GM19351 (cell line): ENCODE results near the gene NPC2.

Source experiments
- ATAC-seq: cut with Tn5 transposase; IDR thresholded peaks from one replicate; pipeline ENCODE4 v1.9.1; 2021; ENCODE audit warnings: mild to moderate bottlenecking, moderate library complexity; ENCODE audit not compliant: unreplicated experiment

Gene NPC2

DNA sequence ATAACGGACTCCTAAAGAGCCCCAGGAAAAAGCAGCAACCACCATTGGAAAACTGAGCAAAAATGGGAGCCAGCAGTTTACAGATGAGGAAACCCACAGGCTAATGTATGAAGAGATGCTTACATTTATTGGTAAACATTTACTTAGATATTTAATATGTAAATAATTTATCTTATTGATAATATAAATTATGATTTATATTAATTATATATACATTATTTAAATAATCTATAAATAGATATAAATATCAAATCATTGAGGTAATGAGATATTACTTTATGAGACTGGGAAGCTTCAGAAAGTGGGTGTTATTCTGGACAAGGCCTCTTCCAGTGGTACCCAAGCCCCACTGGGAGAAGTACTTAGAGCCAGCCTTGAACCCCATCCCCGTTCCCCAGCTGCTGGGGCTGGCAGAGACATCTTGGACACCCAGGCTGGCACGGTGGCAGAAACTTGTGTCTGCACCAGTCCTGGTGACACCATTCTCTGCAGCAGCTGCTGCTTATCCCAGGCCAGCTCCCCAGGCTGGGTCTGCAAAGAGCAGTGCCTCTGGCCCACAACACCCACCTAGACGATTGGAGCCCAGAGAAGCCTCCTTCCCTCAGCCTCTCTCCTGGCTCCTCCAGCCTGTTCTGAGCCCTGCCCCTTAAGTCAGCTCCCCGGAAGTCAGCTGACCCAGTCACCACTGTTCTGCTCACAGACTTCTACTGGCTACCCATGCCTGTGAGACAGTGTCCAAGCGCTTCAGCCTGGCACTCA, 26.4 kb upstream of the NPC2 start:
- no peak for ATAC-seq

DNA sequence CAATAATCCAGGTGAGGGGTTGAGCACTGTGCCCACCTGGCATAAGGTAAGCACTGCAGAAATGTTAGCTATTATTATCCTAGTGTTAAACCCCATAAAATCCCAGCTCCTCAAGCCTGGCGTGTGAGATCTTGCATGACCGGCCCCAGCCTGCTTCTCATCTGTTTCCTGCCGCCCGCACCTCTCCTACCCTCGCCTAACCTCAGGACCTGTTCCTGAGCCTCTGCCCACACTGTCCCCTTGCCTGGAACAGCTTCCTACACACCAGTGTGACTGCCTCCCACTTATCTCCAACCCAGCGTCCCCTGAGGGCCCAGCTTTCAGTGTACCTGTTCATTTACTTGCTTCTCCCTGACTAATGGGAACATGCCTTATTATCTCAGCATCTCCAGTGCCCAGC, 25.1 kb upstream of the NPC2 start:
- no peak for ATAC-seq

DNA sequence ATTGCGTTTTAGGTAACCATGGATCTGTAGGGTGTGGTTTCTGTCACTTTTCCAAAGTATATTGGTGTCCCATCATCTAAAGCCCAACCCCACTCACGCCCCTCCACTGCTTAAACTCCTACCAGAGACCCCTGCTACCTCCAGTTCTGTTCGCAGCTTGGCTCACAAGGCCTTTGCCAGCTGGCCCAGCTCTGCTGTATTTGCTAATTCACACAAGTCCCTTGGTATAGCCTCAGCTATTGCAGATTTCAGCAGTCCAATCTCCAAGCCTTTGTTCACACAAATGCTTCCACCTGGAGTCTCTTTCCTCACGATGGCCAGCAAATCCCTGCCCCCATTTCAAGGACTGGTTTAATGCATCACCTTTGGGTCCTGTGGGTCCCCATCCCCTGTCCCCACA, 24.6 kb upstream of the NPC2 start:
- no peak for ATAC-seq

DNA sequence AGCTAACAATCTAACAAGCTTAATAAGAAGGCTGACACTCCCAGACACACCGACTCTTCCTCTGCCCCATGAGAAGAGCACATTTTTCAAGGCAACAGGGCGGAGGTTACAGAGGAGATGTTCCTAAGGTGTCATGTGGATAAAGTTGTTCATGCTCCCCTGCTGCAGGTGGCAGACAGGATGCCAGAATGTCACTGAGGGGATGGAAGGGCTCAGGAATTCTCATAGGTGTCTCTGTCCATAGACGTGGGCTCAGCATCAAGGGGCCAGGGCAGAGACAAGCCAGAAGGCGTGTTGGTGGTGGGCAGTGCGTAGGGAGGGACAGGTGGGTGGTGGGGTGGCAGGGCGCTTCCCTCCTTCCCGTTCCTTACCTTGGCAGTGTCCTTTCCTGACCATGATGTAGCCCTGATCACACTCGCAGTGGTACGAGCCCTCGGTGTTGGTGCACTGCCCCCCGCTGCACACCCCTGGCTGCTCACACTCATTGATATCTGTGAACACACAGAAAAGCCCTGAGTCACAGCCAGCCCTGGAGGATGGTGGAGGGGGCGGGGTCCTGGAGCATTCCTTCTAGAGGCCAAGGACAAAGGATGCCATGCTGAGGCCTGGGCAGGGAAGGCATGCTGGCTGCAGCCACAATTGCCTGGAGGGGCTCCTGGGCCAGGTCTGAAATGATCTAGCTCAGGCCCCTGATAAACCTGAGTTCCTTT, 23.5 kb upstream of the NPC2 start:
- ATAC-seq, result no peak

DNA sequence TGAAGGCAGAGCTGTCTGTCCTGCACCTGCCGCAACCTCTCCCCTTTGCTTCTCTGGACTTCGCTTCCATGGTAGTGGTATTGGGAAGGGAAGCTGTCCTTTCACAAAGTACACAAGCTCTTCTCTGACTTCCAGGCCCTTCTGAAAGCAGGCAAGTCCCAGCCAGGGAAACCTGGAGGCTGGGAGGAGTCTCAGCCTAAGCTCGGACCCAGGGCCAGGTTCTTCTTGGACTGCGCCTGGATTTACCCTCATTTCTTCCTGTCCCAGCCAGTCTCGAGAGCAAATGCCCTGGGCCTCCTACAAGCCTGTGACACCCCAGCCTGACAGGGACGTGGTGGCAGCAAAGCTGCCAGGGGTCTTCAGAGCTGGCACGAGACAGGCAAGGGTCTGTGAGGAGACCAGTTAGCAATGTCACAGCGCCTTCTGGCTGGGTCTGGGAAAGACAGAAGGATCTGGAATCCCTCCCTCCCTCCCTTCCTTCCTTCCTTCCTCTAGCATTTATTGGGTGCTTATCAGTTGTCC, 22.8 kb upstream of the NPC2 start:
- ATAC-seq, result no peak

DNA sequence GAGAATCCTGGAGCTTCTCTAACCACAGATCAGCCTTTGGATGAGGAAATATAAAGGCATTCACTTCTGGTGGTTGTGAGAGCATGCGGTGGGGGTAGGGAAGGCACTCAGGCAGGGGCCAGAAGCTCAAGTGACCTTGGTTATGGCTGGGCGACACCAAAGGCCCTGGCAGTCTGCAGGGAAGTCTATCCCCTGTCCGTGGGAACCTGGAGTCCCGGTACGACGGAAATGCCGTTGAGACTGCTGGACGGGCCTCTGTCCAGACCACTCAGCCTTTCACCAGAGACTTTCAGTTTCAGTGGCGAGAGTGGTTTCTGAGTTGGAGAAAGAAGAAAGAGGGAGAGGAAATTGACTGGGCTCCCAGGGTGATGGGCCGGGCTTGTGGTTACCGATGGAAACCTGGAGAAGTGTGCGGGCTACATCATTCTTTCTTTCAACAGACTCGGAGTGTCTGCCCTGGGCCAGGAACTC, 21.4 kb upstream of the NPC2 start:
- ATAC-seq, result no peak

DNA sequence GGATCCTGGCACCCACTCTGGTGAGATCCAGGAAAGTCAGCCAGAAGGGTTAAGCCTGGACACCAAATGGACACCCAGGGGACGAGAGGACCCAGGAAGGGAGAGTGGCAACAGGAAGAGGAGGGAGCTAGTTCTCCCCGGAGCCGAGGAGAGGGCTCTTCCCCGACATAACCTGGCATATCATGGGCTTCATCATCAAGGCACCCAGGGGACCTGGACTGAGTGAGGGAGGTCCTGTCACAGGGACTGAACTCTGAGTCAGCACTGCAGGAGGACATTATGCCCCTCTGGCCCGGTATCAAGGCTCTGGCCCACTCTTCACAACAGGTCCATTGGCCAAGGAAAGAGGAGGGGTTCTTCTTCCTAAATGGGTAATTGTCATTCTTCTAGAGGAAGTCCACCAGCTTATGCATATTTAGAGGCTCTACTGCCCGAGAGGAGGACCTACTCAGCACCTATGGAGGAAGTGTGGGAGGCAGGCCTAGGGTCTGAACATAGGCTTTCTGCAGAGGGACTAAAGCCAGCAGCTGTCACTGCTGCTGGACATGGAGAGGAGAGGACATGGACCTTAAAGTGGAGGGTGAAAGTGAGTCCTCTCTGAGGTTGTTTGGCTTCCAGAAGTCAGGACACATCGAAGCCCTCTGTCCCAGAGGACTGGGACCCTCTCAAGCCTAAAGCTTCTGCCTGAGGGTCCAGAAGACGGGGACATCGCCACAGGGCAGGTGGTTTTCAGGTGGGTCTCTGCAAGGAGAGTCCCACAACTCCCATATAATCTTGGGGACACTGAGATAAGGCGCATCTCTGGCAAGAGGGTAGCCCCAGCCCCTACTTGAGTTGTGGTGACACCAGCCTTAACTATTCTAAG, 19.1 kb upstream of the NPC2 start:
- no peak for ATAC-seq

DNA sequence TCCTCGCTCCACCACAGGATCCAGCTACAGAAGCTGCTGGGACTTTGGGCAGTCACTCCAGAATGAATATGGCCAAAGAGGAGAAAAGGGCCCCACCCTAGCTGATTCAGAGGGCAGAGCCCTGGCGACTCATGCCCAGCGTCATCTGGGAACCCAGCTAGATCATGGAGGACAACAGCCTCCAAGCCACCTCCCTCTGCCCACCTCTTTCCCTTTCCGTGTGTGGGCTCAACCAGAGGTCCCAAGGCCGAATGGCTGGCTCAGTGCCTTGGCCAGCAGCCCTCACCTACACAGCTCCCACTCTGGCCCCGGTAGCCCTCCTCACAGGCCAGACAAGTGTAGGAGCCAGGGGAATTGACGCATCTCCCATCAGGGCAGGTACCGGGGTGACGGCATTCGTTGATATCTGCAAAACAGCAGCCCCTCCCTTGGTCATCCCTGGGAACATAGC, 17.9 kb upstream of the NPC2 start:
- ATAC-seq, result no peak

DNA sequence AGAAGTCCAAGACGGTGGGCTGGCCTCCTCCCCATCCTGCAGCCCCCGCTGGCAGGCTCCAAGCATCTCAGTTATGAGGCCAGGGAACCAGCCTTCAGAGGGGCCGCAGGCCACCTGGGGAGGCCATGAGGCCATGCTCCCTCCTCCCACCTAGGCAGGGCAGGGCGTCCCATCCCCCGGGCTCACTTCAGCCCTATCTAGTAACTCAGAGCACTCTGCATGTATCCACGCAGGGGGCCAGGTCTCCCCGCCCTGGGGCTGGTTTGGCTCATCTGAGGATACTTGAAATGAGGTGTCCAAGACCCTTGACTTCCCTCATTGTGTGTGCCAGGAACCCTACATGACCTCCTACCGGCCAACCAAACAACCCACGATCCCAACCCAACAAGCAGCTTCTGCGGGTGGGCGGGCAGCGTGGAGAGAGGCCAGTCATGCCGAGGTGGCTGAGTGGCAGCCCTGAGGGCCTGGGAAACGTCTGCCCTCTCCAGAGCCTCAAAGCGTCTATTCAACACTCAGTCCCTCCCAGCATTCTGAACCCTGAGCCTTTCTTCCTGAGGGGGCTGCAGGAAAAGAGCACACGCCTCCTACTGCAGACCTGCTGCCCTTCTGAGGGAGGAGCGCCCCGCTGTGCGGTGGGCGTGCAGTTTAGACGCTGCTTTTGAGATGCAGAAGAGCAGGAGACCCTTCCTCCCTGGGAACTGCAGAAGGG, 17.3 kb upstream of the NPC2 start:
- ATAC-seq, result no peak

DNA sequence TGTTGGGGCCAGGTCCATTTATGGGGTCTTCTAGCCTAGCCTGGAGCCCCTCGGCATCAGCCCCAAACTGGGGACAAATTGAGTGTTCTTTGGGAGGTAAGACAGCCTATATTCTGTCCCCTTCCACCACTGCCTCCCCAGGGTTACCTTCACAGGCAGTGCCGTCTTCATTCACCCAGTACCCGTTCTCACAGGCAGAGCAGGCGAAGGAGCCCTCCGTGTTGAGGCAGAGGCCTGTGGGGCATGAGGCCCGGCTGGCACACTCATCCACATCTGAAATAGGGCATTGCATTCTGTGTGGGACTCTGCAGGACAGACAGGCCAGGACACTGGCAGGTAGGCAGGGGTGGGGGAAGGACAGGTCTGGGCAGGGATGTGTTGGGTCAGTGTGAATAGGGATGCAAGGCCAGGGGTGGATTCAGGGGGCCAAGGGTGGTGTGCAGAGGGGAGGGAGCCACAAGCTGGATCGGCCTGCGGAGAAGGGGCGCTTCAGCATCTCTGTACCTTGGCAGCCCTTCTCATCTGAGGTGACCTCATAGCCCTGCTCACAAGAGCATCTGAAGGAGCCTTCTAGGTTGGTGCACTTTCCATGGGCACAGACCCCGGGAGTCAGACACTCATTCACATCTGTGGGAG, 16.6 kb upstream of the NPC2 start:
- no peak for ATAC-seq

DNA sequence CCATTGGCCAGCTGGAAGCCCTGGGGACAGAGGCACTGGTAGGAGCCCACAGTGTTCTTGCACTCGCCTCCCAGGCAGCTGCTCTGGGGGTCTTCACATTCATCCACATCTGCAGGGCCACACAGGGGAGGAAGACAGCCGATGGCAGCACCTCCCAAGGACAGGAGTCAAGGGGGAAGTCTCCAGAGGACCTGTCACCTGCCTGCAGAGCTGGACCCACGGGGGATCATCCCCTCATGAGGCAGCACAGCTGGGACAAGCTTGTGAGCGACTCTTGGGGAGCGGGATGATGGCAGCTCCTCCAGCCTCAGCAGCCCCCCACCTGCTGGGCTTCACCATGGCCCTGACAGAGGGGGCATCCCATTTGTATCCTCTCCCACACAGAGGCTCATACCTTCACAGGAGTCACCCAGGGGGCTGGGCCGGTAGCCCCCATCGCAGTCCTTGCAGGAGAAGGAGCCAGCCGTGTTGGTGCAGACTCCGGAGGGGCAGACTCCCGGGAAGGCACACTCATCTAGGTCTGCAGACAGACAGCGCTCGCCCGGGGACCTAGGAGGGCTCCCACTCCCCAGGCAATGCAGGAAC, 15.8 kb upstream of the NPC2 start:
- ATAC-seq, result no peak

DNA sequence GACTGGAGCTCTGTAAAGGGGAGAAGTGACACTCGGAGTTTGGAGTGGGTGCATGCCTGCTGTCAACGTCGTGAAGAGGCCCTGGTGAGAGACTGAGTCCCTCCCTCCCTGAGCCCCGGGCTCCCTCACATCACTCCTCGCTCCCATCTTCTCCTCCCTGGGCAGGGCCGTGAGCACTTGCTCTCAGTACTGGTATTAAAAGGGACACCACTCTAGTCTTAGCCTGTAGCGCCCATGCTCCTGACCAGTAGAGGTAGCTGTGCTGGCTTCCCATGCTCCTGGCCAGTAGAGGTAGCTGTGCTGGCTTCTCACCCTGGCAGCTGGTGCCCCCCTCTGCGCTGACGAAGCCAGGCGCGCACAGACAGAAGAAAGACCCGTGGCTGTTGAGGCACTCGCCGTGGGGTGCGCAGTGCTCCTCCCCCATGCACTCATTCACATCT, 15.2 kb upstream of the NPC2 start:
- no peak for ATAC-seq

DNA sequence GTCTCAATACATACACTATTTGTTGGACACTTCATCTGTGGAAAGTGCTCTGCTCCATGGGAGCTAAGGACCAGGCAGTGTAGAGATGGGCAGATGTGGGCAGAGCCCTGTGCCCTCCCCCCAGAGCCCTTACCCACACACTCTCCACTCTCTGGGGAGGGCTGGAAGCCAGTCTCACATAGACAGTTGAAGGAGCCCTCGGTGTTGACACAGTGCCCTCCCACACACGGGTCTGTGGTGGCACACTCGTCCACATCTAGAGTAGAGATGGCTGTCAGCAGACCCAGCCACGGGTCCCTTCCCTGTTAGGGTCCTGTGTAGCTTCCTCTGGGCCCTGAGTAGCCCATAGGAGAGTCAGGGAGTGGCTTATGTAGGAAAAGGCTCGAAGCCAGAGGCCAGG, 14.7 kb upstream of the NPC2 start:
- no peak for ATAC-seq

DNA sequence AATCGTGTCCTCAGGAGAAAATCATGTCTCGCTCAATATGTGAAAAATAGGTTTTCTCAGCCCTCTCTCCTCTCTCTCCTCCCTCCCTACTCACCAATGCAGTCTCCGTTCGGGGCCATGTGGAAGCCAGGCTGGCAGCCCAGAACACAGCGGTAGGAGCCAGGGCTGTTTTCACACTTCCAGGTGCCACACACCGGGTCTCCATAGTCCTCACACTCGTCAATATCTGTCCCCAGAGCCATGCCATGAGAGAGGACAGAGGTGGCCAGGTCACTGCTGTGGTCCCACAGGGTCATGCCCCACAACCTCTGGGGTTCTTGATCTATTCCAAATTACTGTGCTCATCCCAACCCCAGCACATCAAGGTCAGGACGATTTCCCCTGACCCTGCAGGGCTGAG, 14.0 kb upstream of the NPC2 start:
- no peak for ATAC-seq

DNA sequence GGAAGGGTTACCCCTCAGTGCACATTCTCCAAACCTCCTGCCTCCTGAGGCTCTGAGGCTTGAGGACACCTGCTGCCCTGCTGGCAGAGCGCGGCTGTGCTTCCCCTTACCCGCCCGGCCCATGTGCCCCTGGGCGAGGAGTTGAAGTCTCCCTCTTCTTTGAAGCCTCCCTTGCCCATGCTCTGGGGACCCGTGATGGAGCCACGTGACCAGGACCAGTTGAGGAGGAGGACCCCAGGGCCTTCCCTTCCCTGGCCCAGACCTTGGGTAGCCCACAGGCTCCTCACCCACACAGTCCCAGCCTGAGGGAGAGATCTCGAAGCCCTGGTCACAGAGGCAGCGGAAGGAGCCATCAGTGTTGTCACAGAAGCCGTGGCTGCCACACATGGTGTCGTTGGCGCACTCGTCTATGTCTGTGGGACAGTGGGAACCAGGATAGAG, 13.3 kb upstream of the NPC2 start:
- no peak for ATAC-seq

DNA sequence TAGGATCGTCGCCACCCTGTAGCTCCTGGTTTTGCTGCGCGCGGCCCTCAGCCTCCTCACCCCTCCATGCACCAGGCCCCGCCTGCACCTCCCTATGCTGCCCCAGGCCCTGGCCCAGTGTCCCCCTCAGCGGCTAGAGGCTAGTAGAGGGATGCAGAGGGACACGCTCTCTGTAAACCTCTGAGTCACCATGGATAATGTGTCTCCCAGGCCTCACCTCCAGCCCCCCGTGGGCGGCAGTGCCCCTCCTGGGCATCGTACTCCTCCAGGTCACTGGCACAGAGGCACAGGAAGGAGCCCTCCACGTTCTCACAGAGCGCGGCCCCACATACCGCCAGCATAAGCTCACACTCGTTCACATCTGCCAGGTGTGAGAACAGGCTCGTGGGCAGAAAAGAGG, 12.7 kb upstream of the NPC2 start:
- ATAC-seq, result no peak

DNA sequence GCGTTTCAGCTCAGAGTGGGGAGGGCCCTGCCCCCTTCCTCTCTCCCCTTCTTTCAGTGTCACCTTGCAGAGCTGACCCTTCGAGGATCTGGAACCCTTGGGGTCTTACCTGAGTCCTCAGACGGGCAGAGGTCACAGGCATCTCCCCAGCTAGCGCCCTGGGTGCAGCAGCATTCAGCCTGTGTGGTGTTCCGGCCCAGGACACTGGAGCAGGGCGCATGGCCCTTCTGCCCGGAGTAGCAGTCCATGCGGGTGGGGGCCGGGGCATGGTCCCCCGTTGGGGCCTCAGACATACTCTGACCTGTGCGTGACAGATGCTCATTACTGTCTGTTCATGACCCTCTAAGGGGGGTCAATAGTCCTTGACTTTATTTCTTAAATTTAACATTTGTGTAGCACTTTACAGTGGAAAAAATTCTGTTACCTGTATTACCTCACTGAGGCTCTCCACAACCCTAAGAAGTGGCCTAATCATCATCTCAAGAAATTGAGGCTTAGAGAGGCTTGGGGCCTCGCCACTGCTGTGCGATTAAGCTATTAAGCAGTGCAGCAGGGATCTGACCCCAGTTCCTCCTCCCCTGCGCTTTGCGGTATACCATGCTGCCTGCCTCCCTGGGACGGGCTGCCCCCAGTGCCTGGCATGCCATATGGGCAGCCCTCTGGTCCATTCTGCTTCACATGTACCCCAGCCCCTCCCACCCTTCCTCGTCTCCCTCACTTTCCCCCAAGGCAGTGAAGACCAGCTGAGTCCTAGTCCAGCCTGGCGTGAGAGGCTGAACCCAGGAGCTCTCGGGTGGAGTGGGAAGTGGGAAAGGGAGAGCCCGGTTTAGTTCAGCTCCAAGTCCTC, 12.0 kb upstream of the NPC2 start:
- ATAC-seq, result no peak

DNA sequence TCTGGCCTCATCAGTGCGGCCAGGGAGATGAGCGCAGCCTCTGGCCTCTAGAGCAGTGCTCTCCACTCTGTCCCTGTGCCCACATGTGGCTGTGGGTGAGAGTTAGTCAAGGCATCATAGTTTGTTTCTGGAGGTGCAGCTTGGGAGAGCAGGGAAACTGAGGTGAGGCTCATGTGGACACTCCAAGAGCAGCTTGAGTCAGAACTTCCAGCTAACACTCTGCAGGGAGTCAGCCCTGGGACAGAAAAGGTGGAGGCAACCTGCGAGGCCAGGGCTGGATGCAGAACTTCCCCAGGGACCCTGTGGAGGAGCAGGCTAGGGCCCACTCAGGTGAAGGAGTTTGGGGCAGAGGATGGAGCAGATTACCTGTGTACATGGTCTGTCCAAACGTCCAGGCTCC, 11.3 kb upstream of the NPC2 start:
- no peak for ATAC-seq

DNA sequence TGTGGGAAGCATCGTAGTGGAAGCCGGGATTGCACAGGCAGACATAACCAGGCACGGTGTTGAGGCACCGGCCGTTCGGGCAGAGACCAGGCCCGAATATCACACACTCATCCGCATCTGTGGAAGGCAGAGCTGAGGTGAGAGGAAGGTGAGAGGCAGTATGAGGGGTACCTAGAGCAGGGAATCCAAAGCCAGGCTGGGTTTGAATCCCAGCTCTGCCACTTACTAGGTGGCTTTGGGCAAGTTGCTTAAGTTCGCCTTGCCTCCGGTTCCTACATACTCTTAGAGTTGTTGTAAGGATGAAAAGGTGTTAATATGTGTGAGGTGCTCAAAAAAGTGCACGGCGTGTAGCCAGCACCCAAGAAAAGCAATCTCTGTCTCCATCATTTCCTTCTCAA, 10.8 kb upstream of the NPC2 start:
- ATAC-seq, result no peak
